Loucy (cell line): ENCODE measurements around the gene CLASP1.

Source experiments
- H2AFZ ChIP-seq: fragments of 200-600 bp; sonication (generic); 2 replicates; pipeline ENCODE4 v1.6.0; 2016; ENCODE audit warnings: antibody characterized with exemption, mild to moderate bottlenecking, low read length, moderate library complexity
- H3F3A ChIP-seq: fragments of 200-600 bp; 2 replicates; pipeline ENCODE4 v1.6.0; 2016; ENCODE audit warnings: antibody characterized with exemption, low read depth, mild to moderate bottlenecking
- H3K27me3 ChIP-seq: fragments of 200-600 bp; sonication (generic); 2 replicates; pipeline ENCODE4 v1.6.1; 2014; ENCODE audit warnings: low read length, mild to moderate bottlenecking; ENCODE audit not compliant: insufficient read depth, poor library complexity, severe bottlenecking
- H3K36me3 ChIP-seq: fragments of 200-600 bp; sonication (generic); 2 replicates; pipeline ENCODE4 v1.6.1; 2016; ENCODE audit warnings: low read length; ENCODE audit not compliant: insufficient read depth
- H3K4me1 ChIP-seq: fragments of 200-600 bp; sonication (generic); 2 replicates; pipeline ENCODE4 v1.5.1; 2014; ENCODE audit warnings: low read length, mild to moderate bottlenecking; ENCODE audit not compliant: insufficient read depth, poor library complexity, severe bottlenecking
- H3K4me2 ChIP-seq: fragments of 200-600 bp; sonication (generic); 2 replicates; pipeline ENCODE4 v1.6.0; 2014; ENCODE audit warnings: antibody characterized with exemption, low read length, low read depth, mild to moderate bottlenecking; ENCODE audit not compliant: poor library complexity, severe bottlenecking
- H3K4me3 ChIP-seq: fragments of 200-600 bp; sonication (generic); 2 replicates; pipeline ENCODE4 v1.5.1; 2014; ENCODE audit warnings: low read length, mild to moderate bottlenecking, mixed read lengths; ENCODE audit not compliant: poor library complexity, severe bottlenecking
- H3K79me2 ChIP-seq: fragments of 200-600 bp; sonication (generic); 2 replicates; pipeline ENCODE4 v1.6.1; 2014; ENCODE audit warnings: low read length; ENCODE audit not compliant: insufficient read depth
- H3K9ac ChIP-seq: fragments of 200-600 bp; sonication (generic); 2 replicates; pipeline ENCODE4 v1.6.0; 2014; ENCODE audit warnings: mild to moderate bottlenecking, low read depth, low read length, moderate library complexity; ENCODE audit not compliant: poor library complexity, severe bottlenecking
- H3K9me2 ChIP-seq: fragments of 200-600 bp; sonication (generic); replicated peaks from 2 replicates; pipeline ENCODE4 v1.6.1; 2016; ENCODE audit warnings: low read depth, low read length, mixed read lengths
- H3K9me3 ChIP-seq: fragments of 200-600 bp; sonication (generic); 2 replicates; pipeline ENCODE4 v1.6.1; 2014; ENCODE audit warnings: mild to moderate bottlenecking, antibody characterized with exemption, low read length, low read depth; ENCODE audit not compliant: insufficient read depth
- H4K20me1 ChIP-seq: fragments of 200-600 bp; sonication (generic); 2 replicates; pipeline ENCODE4 v1.6.0; 2014; ENCODE audit warnings: antibody characterized with exemption, low read length, mild to moderate bottlenecking; ENCODE audit not compliant: insufficient read depth, poor library complexity, severe bottlenecking
- CTCF ChIP-seq: fragments of 200-600 bp; sonication (generic); conservative IDR thresholded peaks from 2 replicates; pipeline ENCODE4 v1.5.1; 2014; ENCODE audit warnings: mild to moderate bottlenecking, antibody characterized with exemption, low read length
- EZH2phosphoT487 ChIP-seq: fragments of 200-600 bp; IDR thresholded peaks from 2 replicates; pipeline ENCODE4 v1.6.1; 2018; ENCODE audit warnings: antibody characterized with exemption, mild to moderate bottlenecking, moderate library complexity, borderline replicate concordance

Gene CLASP1

GRCh38 chr2:121324601-121325000 lies 324.7 kb downstream of the CLASP1 start:
- Histone ChIP-seq H3F3A (no peaks in the 10 kb centered on the region), H3K4me1 (no peaks in the 10 kb centered on the region), H3K27me3 (no peaks in the 10 kb centered on the region), H3K79me2 (no peaks in the 10 kb centered on the region), H3K9me3 (no peaks in the 10 kb centered on the region), H3K36me3 (no peaks in the 10 kb centered on the region), H4K20me1 (no peaks in the 10 kb centered on the region), H3K9ac (no peak overlapping the region), H2AFZ (no peak overlapping the region), H3K4me2 (no peak overlapping the region), H3K9me2 (no peaks in the 10 kb centered on the region), H3K4me3 (no peak overlapping the region)
- TF ChIP-seq EZH2phosphoT487 (no peak), CTCF (no peak)

GRCh38 chr2:121321476-121321875 lies 327.8 kb downstream of the CLASP1 start:
- no peak overlapping the region for H3K4me2 ChIP-seq
- H3K9me3 ChIP-seq: no peaks in the 10 kb centered on the region
- H2AFZ ChIP-seq: no peak overlapping the region
- H3F3A ChIP-seq: no peaks in the 10 kb centered on the region
- no peaks in the 10 kb centered on the region for H3K9me2 ChIP-seq
- no peaks in the 10 kb centered on the region for H3K27me3 ChIP-seq
- TF ChIP-seq EZH2phosphoT487: no peak
- no peak for TF ChIP-seq CTCF
- H3K79me2 ChIP-seq: no peaks in the 10 kb centered on the region
- H3K36me3 ChIP-seq: no peaks in the 10 kb centered on the region
- no peaks in the 10 kb centered on the region for H3K4me1 ChIP-seq
- no peak overlapping the region for H3K9ac ChIP-seq
- no peaks in the 10 kb centered on the region for H4K20me1 ChIP-seq
- no peak overlapping the region for H3K4me3 ChIP-seq

GRCh38 chr2:121319941-121320340 lies 329.3 kb downstream of the CLASP1 start:
- Histone ChIP-seq H3K9me2 (no peaks in the 10 kb centered on the region), H3K9ac (no peak overlapping the region), H3K4me2 (no peak overlapping the region), H3K4me1 (no peaks in the 10 kb centered on the region), H3K36me3 (no peaks in the 10 kb centered on the region), H3K27me3 (no peaks in the 10 kb centered on the region), H3F3A (no peaks in the 10 kb centered on the region), H3K9me3 (no peaks in the 10 kb centered on the region), H4K20me1 (no peaks in the 10 kb centered on the region), H3K4me3 (no peak overlapping the region), H3K79me2 (no peaks in the 10 kb centered on the region), H2AFZ (no peak overlapping the region)
- no peak for TF ChIP-seq CTCF
- no peak for TF ChIP-seq EZH2phosphoT487
